Dedifferentiated amniotic fluid mesenchymal stem cell (primary cell): Measurements from ENCODE around the gene DPP6.
"Not testable (repeated sequence)": the region's sequence is repeated elsewhere in the genome, so short reads cannot be mapped to it uniquely, and the experiment has no call there.

ENCODE experiments used
- DNase-seq: peaks from one replicate; pipeline ENCODE4 v3.0.0-alpha.2; 2016; ENCODE audit errors: extremely low spot score

Gene DPP6

DNA sequence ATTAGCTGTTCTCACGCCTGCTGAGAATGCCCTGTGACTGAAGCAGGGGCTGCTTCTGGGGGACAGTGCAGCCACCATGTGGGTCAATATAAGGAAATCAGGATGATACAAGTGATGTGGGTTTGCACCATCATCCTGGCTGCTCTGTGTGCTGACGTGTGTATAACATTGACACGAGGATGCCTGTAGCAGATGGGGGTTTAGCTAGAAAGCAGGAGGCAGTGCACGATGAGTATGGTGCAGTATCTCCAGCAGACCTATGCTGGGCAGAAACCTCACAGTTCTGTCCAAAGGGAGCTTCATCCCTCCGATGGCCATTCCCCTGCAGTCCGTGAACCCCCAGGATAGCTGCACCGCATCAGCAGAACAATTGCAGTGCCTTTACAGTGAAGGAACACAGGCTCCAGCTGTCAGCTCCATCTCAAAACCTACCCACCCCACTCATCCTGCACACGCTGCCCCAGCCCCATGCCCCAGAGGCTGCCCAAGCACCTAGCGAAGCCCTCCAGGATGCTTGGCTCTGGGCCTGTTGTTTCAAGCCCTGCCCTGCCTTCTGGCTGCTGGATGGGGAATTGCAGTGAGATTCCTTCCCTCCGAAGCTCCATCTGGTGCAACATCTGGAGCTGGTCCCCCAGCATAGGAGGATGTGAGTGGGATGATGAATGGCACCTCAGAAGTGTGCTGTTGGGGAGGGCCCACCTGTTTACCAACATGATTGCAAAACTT, 96.8 kb downstream of the DPP6 start:
- DNase-seq = not testable (repeated sequence)

DNA sequence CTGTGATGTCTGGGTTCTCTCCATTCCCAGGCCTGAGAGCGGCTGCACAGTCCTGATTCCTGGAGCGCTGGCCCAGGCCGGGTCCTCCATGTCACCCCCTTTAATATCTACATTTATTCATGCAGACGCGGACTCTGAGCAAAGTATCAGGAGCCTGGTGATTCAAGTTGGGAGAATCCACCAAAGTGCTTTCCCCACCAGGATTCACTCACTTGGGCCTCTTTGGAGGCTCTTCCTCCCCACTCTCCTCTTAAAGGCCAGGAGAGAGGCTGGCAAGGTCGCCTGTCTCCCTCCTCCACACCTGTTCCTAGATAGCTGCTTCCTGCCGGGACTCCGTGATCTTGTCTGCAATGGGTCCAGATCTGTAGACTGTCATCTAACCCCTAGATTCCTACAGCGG, 98.5 kb downstream of the DPP6 start:
- not testable (repeated sequence) for DNase-seq

DNA sequence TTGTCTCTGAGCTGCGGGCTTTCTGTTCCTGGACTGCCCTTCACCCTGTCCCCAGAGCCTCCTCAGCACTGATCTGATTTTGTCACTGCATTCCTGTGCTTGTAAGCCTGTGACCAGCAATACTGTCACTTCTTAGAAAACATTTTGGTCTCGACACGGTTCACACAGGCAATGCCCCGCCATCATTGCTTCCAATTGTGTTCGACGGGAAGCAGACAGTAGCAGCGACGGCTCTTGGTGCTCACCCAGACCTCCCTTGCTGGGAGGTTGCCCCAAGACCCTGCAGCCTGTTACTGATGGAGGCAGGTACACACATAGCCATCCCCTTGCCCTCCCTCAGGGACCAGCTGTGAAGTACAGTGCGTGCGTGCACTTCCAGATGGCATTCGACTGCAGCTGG, 99.1 kb downstream of the DPP6 start:
- DNase-seq = not testable (repeated sequence)

DNA sequence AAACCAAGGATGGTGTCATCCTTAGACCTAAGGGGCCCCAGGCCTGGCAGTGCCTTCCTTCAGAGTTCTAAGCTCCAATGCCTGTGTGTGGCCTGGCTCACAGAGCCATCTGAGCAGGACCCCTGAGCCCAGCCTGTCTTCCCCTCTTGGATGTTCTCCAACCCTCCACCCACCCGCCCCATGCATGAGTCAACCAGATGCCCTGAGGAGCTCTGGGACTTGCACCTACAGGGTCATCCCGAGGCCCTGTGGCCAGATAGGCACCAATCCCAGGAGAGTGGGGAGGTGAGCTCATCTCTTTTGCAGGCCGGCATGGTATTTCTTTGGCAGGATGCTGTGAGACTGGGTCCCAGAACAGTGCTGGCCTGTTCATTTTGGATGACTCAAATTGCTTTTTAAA, 103.7 kb downstream of the DPP6 start:
- DNase-seq = not testable (repeated sequence)

DNA sequence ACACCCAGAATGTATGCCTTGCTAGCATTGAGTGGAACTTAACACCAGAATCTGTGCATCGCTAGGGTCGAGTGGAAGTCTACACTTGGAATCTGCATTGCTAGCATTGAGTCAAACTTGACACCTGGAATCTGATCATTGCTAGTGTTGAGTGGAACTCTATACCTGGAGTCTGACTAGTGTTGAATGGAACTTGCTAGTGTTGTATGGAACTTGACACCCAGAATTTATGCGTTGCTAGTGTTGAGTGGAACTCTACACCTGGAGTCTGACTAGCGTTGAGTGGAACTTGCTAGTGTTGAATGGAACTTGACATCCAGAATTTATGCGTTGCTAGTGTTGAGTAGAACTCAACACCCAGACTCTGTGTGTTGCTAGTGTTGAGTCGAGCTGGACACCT, 110.7 kb downstream of the DPP6 start:
- not testable (repeated sequence) for DNase-seq

DNA sequence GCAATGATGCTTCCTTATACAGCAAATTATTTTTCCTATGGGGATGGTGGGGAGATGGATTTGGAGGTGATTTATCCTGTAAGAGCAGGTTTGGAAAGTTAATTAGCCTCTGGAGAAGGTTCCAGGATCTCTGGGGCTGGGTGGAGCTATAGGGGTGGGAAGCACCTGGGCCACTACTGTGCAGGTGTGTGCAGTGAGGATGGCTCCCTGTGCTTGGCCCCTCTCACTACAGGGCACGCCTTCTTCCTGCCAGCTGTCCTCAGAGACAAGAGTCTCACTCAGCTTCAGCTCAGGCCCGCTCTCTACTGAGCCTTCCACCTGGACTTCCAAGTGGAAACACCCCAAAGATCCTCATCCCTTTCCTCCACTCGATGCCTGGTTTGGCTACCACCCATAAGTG, 111.4 kb downstream of the DPP6 start:
- not testable (repeated sequence) for DNase-seq

DNA sequence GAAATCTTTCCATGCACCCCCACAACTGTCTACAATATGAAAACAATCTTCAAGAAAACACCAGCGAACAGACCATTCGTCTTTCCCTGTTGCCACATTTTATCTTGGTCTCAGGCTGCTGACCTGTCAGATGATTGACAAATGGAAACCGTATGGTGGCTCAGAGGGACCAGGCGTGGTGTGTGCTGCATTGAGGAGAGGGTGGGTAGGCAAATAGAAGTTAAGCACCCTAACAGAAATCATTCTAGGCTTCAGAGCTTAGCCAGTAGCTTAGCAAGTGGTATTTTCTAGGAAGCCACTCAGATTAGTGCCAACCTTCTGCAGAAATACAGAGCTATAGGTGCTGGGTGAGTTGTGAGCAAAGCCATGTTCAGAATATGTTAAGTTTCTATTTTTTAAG, 114.9 kb downstream of the DPP6 start:
- DNase-seq = no peak

DNA sequence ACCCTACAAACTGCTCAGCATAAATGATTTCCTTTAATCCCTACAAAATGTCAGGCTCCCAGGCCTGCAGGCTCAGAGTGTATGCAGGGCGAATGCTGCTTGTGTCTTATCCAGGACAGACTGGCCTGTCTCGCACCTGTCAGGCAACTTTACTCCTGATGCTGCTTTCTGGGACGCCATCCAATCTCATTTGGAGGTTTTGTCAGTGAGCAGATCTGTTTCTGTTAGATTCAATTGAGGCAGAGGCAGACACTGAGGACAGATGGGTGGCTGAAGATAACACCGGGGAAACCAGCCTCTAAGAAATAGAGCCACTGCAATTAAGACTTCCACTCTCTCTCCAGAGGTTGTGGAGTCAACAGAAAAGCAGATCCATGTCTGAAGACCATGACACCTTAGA, 115.6 kb downstream of the DPP6 start:
- no peak for DNase-seq

DNA sequence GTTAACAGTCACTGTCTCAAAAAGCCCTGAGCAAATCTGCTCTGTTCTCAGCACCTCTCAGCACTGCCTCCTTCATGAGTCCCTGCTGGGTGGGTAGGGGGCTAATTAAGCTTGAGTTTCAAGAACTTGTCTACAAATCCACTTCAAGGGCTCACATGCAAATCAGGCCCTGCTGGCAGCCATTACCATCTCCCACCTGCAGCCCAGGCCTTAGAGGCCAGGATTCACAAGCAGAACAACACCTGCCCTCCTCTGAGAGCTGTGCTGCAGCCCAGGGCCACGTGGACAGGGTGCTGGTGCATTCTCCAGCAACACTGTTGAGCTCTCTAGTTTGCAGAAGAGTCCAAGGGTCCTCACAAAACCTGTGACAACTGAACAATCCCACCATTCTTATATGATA, 119.2 kb downstream of the DPP6 start:
- DNase-seq = no peak

DNA sequence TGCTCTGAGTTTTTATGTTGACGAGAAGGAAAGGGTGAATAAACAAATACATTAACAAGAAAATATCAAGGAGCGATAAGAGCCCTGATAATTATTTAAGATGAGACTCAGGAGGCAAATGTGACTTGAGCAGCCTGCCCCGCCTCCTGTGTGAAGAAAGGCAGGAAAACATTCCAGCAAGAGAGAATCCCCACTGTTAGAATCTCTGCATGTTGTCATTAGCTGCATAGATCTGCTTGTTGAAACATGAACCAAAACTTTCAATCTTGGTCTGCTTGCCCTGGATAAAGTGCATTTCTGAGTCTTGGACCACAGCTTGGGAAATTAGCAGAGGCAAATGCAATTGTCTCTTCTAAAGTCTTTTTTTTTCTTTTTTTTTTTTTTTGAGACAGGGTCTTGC, 120.0 kb downstream of the DPP6 start:
- DNase-seq = no peak

DNA sequence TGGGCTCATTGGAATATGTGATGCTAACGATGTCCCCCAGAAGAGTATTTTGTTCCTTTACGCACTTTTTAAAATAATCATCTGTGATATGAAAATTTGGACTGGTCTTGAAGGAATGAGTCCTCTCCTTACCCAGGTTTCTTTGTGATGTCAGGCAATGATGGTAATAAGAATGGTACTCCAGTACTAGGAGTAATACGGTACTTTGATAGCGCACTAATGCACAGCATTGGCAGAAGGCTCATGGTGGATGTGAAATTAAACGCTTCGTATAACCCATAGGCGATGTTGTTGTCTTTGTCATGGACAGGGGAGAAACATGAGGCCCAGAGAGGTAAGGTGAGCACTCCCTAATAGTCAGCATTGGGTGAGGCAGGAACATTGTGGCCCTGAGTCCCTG, 125.4 kb downstream of the DPP6 start:
- DNase-seq = no peak

DNA sequence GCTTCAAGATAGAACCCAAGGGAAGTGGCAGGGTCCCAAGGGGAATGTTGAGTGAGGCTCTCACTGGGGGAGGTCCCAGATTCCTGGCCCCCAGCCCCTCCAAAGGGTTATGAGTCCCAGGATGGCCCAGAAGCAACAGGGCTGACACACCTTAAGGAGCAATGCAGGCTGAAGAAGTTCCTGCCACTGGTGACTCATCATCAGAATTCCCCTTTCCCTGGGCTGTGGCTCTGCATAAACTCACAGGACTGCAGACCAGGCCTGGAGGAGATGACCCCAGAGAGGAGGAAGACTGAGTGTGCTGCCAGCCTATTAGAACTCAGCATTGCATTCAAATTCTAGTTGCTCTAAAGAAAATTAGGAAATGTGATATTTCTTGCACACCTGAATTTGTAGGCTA, 126.7 kb downstream of the DPP6 start:
- no peak for DNase-seq

DNA sequence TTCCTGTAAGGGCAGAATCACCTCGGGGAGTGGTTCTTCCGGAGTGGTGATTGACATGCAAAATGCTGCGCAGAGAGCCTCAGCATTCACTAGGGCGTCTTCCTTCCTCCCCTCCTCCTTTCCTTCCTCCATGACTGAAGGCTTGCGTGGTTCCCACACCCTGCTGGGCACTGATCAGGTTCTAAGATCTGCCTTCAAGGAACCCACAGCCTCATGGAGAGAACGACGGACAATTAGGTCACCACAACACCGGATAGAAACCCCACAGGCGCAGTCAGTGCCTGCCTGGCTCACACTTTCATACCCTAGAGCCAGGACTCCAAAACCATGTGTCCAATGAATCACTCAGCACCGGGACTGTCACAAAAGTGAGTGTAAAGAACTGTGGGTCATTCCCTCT, 131.3 kb downstream of the DPP6 start:
- DNase-seq = no peak

DNA sequence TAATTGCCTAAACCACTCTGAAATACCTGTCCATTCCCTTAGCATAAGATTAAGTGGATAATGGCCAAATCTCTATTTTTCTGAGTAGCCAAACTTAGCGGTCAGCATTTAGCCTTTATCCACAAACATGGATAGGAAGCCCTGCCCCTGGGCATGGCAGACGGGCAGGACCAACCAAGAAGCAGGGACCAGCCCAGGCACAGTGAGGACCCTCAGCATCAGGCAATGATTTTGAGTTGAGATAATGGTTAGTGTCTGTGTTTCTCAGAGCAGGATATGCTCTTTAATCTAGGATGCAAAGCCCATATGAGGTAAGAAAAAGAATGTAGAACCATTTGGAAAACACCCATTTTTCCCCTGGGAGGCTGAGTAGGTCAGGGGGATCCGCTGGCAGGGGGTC, 131.7 kb downstream of the DPP6 start:
- no peak for DNase-seq

DNA sequence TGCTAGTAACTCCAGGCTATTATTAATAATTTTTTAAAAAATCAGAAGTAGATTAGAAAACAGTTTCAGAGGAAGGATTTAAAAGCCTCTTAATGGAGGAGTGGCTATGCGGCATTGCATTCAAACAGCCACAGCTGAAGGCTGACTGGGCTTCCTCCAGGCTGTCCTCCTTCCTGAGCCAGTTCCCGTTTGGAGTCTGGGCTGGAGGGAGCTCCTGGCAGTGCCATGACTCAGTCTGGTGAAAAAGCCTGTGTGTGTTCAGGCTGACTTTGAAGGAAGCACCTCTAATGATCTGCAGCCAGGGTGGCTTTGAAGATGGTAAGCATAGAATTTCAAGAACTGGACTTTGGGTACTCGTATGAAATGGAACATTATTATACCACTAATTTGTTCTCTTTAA, 134.6 kb downstream of the DPP6 start:
- no peak for DNase-seq

DNA sequence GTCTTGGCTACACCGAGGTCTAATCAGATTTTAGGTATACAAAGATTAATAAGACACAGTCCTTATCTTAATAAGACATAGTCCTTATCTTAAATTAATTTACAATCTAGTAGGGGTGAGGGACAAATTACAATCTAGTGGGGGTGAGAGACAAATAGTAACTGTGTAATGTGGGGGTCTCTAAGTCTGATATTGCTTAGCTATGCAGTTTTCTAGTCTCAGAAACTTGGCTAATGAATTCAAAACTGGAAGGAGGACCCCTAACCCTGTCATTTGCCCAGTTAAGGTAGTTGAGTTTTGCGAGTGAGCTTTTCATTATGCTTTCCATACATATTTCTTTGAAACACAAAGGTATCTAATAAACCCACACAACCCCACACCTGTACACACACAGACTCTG, 136.1 kb downstream of the DPP6 start:
- no peak for DNase-seq

DNA sequence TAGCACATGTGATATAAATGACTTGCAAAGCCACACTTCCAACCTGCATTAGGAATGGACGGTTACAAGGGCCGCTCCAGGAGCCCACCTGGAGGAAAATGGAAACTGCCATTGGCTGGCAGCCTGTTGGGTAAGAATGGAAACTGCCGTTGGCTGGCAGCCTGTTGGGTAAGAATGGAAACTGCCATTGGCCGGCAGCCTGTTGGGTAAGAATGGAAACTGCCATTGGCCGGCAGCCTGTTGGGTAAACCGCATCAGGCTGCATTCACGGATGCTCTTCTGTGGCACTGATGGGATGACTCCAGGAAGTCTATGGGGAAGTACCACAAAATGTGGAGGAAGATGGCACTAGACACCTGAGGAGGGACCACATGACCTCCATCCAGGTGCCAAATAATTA, 143.1 kb downstream of the DPP6 start:
- no peak for DNase-seq

DNA sequence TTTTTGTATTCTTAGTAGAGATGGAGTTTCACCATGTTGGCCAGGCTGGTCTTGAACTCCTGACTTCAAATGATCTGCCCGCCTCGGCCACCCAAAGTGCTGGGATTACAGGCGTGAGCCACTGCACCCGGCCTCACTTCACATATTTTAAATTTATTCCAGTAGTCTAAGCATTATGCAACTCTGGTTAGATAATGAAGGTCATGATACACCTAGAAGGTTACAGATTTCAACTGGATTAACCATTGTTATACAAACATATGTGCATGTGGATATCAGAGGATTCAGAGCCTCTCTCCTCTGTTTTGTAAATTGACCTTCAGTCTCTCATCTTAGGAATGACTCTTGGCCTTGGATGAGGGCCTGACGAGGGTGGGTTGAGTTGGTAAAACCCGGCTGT, 146.3 kb downstream of the DPP6 start:
- DNase-seq = no peak

DNA sequence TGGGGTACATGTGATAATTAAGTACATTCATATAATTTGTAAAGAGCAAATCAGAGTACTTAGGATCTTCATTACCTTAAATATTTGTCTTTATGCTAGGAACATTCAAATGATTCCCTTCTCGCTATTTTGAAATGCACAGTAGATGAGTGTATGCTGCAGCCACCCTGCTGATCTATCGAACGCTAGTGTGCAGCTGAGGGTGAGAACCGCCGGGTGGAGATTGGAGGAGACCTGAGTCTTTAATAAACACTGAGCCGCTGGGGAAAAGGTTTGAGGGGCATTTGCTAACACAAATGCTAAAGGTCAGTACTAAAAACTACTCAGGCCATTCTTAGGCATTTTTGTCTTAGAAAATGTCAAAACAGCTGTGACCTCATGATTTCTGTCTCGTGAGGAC, 148.0 kb downstream of the DPP6 start:
- DNase-seq = no peak

DNA sequence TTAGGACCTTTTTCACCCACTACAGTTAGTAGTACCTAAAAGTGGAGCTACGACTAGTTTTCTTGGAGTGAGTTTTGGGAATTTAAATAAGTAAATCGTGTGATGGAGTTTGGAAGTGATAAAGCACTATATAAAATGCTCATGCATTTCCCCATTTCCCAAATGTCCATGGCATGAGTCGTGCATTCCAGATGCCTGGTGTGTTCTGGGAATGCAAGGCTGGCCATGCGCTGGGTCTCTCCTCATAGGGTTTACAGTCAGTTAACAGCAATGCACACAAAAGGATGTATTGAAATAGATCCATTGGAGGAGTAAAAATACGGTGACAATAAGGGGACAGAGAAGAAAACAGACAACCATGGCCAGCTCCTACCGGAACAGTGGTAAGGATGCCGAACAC, 149.8 kb downstream of the DPP6 start:
- no peak for DNase-seq

DNA sequence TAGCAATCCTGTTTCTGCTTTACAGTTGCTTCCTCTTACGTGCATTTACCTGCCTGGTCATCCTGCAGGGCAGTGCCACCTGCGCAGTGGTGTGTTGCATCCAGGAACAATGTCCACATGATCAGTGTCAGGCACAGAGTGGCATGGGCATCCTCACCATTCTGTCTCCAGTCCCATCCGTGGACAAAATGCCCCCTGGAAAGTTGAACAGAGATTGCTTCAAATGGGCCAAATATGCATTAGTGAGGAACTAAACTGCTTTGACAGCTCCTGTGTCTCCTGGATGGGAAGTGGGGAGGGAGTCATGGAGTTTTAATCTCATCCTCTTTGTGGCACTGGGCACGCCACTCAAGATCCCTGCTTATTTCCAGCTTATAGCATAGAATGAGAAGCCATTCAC, 151.8 kb downstream of the DPP6 start:
- no peak for DNase-seq

DNA sequence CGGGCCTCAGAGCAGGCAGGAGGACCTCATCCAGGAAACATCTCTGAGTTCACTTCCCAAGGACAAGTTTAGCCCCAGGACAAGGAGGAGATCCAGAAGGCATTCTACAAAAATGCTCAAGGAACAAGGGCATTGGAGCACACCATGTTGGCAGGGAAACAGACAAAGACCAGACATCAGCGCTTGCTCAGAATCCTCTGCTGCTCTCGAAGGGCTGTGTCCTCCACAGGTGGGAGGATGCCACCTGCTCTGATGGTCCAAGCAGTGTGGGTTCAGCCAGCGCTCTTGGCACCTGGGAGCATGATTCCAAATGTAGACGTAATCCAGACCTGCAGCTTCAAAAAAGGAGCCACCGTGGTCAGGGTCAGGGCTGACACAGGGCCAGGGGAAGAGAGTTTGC, 160.7 kb downstream of the DPP6 start:
- DNase-seq = no peak

DNA sequence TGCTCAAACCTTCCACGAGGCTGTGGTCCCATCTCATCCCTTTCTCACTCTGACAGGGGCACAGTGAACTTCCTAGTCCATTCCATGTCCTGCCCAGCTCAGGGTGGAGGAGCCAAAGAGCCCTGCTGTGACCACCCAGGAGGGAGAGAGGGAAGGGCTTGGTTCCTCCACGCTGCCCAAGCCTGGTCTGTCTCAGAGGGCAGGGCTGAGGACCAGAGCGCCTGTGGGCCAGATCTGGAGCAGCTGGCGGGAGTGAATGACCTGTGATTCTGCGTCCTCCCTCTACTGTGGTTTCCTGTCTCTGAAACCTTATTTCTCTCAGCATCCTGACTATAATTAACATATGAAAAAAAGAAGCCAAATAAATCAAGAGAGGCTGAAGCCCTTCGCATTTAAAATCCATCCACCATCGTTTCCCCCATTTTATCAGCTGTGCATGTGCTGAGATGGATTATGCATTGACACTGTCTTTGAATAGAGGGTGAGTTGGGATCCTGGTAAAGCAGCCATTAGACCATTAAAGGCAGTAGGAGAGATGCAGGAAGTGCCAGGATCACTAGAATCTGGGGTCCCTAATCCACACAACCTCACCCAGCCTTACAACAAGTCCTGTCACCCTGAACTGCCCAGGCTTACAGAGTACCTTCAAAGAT, 165.6 kb downstream of the DPP6 start:
- no peak for DNase-seq

DNA sequence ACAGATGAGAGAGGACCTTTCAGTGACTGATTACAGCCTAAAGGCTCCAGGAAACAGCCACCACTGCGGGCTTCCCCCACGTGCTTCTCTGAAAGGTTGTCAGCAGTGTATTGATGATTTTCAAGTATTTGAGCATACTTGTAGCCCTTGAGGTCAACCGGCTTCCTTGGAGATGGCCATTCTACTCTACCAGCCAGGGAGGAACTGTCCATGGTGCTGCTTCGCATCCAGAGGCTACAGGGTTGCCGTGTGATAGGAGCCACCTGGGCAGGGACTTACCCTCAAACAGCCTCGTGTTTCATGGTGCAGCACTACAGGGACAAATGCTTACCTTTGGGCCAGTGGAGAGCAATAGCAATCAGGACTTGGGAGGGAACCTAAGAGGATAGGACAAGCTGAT, 179.5 kb downstream of the DPP6 start:
- DNase-seq = no peak
